Naive thymus-derived CD8-positive, alpha-beta T cell (primary cell): ENCODE measurements around the gene ATP8A2. TPM values are rescaled to one million over a fixed set of nuclear protein-coding genes. Genes with fewer than 3 reads are reported as not detected.

Experiments
- ATAC-seq, 2 donors: fragments of 150-1000 bp; cut with Tn5 transposase in 1 of 2; sonication (Bioruptor Pico), chemical (Tn5 transposase) in 1 of 2; 1 replicate in 1 of 2; 2 replicates in 1 of 2; pipeline ENCODE4 v1.10.0; 2021; ENCODE audit warnings: mild to moderate bottlenecking in 2 of 2, moderate library complexity in 2 of 2
- POLR2A ChIA-PET: fragments of 350-600 bp; sonication (Branson Sonifier 250); formaldehyde crosslinking; loops from one replicate; lab custom pipeline; 2021; ENCODE audit warnings: antibody characterized with exemption; lab: Charles Lee
- DNase-seq, 10 donors: peaks; one replicate each; pipeline versions ENCODE4 v3.0.0 to v3.0.0-alpha.2; 2020 to 2022
- H3K27ac Mint-ChIP-seq, 10 donors: one replicate each; pipeline ENCODE4 v1.8.0; 2020 to 2022; ENCODE audit warnings: mild to moderate bottlenecking in 10 of 10, mixed read lengths in 10 of 10, moderate library complexity in 4 of 10, inconsistent platforms in 1 of 10
- H3K27me3 Mint-ChIP-seq, 5 donors: one replicate each; pipeline ENCODE4 v1.8.0; 2021 to 2022; ENCODE audit warnings: mixed read lengths in 5 of 5
- H3K36me3 Mint-ChIP-seq, 3 donors: one replicate each; pipeline ENCODE4 v1.8.0; 2020 to 2022; ENCODE audit warnings: mixed read lengths in 3 of 3, mild to moderate bottlenecking in 2 of 3, inconsistent platforms in 1 of 3
- H3K4me1 Mint-ChIP-seq, 4 donors: one replicate each; pipeline ENCODE4 v1.8.0; 2021 to 2022; ENCODE audit warnings: mixed read lengths in 4 of 4
- H3K4me3 Mint-ChIP-seq, 10 donors: one replicate each; pipeline ENCODE4 v1.8.0; 2020 to 2022; ENCODE audit warnings: mild to moderate bottlenecking in 10 of 10, mixed read lengths in 10 of 10, moderate library complexity in 6 of 10, inconsistent platforms in 1 of 10
- H3K9me3 Mint-ChIP-seq, 9 donors: one replicate each; pipeline ENCODE4 v1.8.0; 2020 to 2022; ENCODE audit warnings: mixed read lengths in 9 of 9, mild to moderate bottlenecking in 3 of 9, inconsistent platforms in 1 of 9, moderate library complexity in 1 of 9
- polyA plus RNA-seq, 3 donors: library from polyadenylated mRNA; unstranded; fragments of 300-500 nt; fragmentation: Illumina TruSeq; gene quantifications; one replicate each; pipeline ENCODE4 v1.2.3, GENCODE V29; 2021
- total RNA-seq, 8 experiments: library from RNA in 2 of 8; stranded (reverse) in 2 of 8; gene quantifications; one replicate each; pipeline ENCODE4 v1.2.3 and lab custom pipeline; 2021 to 2026

Gene ATP8A2
- total and polyA plus RNA-seq, 5 experiments from 2014 or later = 0.69 to 3.8 (median 2.9) TPM

- H3K4me3 Mint-ChIP-seq = no peak overlapping the region
- H3K9me3 Mint-ChIP-seq = peaks cover 0 to 24% (median 9%) of the 10 kb centered on the region in 9 donors
- ATAC-seq (no peak), DNase-seq (no peak)
- POLR2A ChIA-PET = no interaction called here
- peaks cover 0 to 11% (median 0%) of the 10 kb centered on the region in 3 donors for H3K36me3 Mint-ChIP-seq
- no peaks in the 10 kb centered on the region for H3K4me1 Mint-ChIP-seq
- peaks cover 0 to 8% (median 0%) of the 10 kb centered on the region in 5 donors for H3K27me3 Mint-ChIP-seq
- H3K27ac Mint-ChIP-seq = no peak overlapping the region
These were observed 253.6 kb downstream of the ATP8A2 start for GRCh38 chr13:25625414-25625813.

- peaks cover 0 to 11% (median 0%) of the 10 kb centered on the region in 3 donors for H3K36me3 Mint-ChIP-seq
- H3K4me1 Mint-ChIP-seq = no peaks in the 10 kb centered on the region
- H3K27ac Mint-ChIP-seq = no peak overlapping the region
- DNase-seq (no peak), ATAC-seq (no peak)
- H3K9me3 Mint-ChIP-seq = peaks cover 0 to 24% (median 9%) of the 10 kb centered on the region in 9 donors
- POLR2A ChIA-PET = no interaction called here
- no peak overlapping the region for H3K4me3 Mint-ChIP-seq
- H3K27me3 Mint-ChIP-seq = peaks cover 6 to 21% (median 12%) of the 10 kb centered on the region in 5 donors
These were observed 258.6 kb downstream of the ATP8A2 start for GRCh38 chr13:25630329-25630900.

- H3K9me3 Mint-ChIP-seq = peaks cover 0 to 15% (median under 1%) of the 10 kb centered on the region in 9 donors
- POLR2A ChIA-PET = no interaction called here
- DNase-seq = no peak
- peaks cover 11 to 33% (median 16%) of the 10 kb centered on the region in 5 donors for H3K27me3 Mint-ChIP-seq
- no peak for ATAC-seq
- no peaks in the 10 kb centered on the region for H3K4me1 Mint-ChIP-seq
- H3K4me3 Mint-ChIP-seq = no peak overlapping the region
- peaks cover 0 to 3% (median 0%) of the 10 kb centered on the region in 3 donors for H3K36me3 Mint-ChIP-seq
- no peak overlapping the region for H3K27ac Mint-ChIP-seq
These were observed 260.6 kb downstream of the ATP8A2 start for GRCh38 chr13:25632166-25632888.

- H3K27ac Mint-ChIP-seq = no peak overlapping the region
- H3K36me3 Mint-ChIP-seq = peaks cover 0 to 3% (median 0%) of the 10 kb centered on the region in 3 donors
- H3K4me3 Mint-ChIP-seq = no peak overlapping the region
- ATAC-seq (no peak), DNase-seq (no peak)
- POLR2A ChIA-PET = no interaction called here
- peaks cover 11 to 36% (median 16%) of the 10 kb centered on the region in 5 donors for H3K27me3 Mint-ChIP-seq
- H3K4me1 Mint-ChIP-seq = no peaks in the 10 kb centered on the region
- H3K9me3 Mint-ChIP-seq = peaks cover 0 to 8% (median 0%) of the 10 kb centered on the region in 9 donors
These were observed 261.3 kb downstream of the ATP8A2 start for GRCh38 chr13:25633093-25633492.

- POLR2A ChIA-PET = no interaction called here
- no peak for ATAC-seq
These were observed 273.9 kb downstream of the ATP8A2 start for GRCh38 chr13:25645681-25646080.

GRCh38 chr13:25649001-25649633 lies 277.3 kb downstream of the ATP8A2 start:
- POLR2A ChIA-PET = no interaction called here
- H3K36me3 Mint-ChIP-seq = peaks cover 0 to 24% (median 7%) of the 10 kb centered on the region in 3 donors
- DNase-seq (no peak), ATAC-seq (no peak)
- no peak overlapping the region for H3K27ac Mint-ChIP-seq
- H3K4me3 Mint-ChIP-seq = no peak overlapping the region
- H3K4me1 Mint-ChIP-seq = peaks cover 0 to 2% (median 0%) of the 10 kb centered on the region in 4 donors
- peaks cover 4 to 27% (median 18%) of the 10 kb centered on the region in 9 donors for H3K9me3 Mint-ChIP-seq
- H3K27me3 Mint-ChIP-seq = peaks cover 5 to 17% (median 11%) of the 10 kb centered on the region in 5 donors

More at GRCh38 chr13:25645681-25646080, 273.9 kb downstream of the ATP8A2 start:
- H3K4me1 Mint-ChIP-seq = no peaks in the 10 kb centered on the region
- peaks cover 0 to 3% (median 0%) of the 10 kb centered on the region in 5 donors for H3K27me3 Mint-ChIP-seq
- H3K27ac Mint-ChIP-seq = no peak overlapping the region
- H3K36me3 Mint-ChIP-seq = peaks cover 0 to 24% (median 7%) of the 10 kb centered on the region in 3 donors
- H3K9me3 Mint-ChIP-seq = peaks cover 6 to 44% (median 18%) of the 10 kb centered on the region in 9 donors
- no peak overlapping the region for H3K4me3 Mint-ChIP-seq
- DNase-seq = no peak

- Mint-ChIP-seq H3K27me3 (peaks cover 2 to 17% (median 9%) of the 10 kb centered on the region in 5 donors), H3K27ac (no peak overlapping the region), H3K36me3 (peaks cover 0 to 18% (median 4%) of the 10 kb centered on the region in 3 donors), H3K4me1 (peaks cover 0 to 2% (median 0%) of the 10 kb centered on the region in 4 donors), H3K9me3 (peaks cover 0 to 15% (median 8%) of the 10 kb centered on the region in 9 donors), H3K4me3 (no peak overlapping the region)
- no peak for DNase-seq
- POLR2A ChIA-PET = no interaction called here
- ATAC-seq = no peak
These were observed 281.0 kb downstream of the ATP8A2 start for GRCh38 chr13:25652764-25653163.

- Mint-ChIP-seq H3K4me1 (peaks cover 0 to 2% (median 0%) of the 10 kb centered on the region in 4 donors), H3K9me3 (peaks cover 0 to 3% (median 0%) of the 10 kb centered on the region in 9 donors), H3K27ac (no peak overlapping the region), H3K27me3 (peaks cover 2 to 17% (median 9%) of the 10 kb centered on the region in 5 donors), H3K4me3 (no peak overlapping the region), H3K36me3 (peaks cover 0 to 3% (median 0%) of the 10 kb centered on the region in 3 donors)
- DNase-seq = no peak
- POLR2A ChIA-PET = no interaction called here
- ATAC-seq = no peak
These were observed 282.5 kb downstream of the ATP8A2 start for GRCh38 chr13:25654322-25654721.

- no peak overlapping the region for H3K27ac Mint-ChIP-seq
- ATAC-seq (no peak), DNase-seq (no peak)
- H3K4me1 Mint-ChIP-seq = peaks cover 0 to 2% (median 0%) of the 10 kb centered on the region in 4 donors
- POLR2A ChIA-PET = no interaction called here
- no peak overlapping the region for H3K4me3 Mint-ChIP-seq
- H3K27me3 Mint-ChIP-seq = peaks cover 2 to 17% (median 9%) of the 10 kb centered on the region in 5 donors
- H3K36me3 Mint-ChIP-seq = no peaks in the 10 kb centered on the region
- no peaks in the 10 kb centered on the region for H3K9me3 Mint-ChIP-seq
These were observed 285.4 kb downstream of the ATP8A2 start for GRCh38 chr13:25657157-25657556.

GRCh38 chr13:25659091-25659795 lies 287.5 kb downstream of the ATP8A2 start:
- Mint-ChIP-seq H3K4me3 (no peak overlapping the region), H3K9me3 (no peaks in the 10 kb centered on the region), H3K27ac (no peak overlapping the region), H3K36me3 (no peaks in the 10 kb centered on the region), H3K4me1 (no peaks in the 10 kb centered on the region), H3K27me3 (peaks cover 0 to 2% (median 0%) of the 10 kb centered on the region in 5 donors)
- DNase-seq = no peak
- POLR2A ChIA-PET = interaction anchor here (0.5 kb wide), 1 partner anchor 13 kb away, joined by 7 read pairs; no protein-coding TSS in a partner anchor
- ATAC-seq = no peak

- Mint-ChIP-seq H3K27ac (no peak overlapping the region), H3K9me3 (no peaks in the 10 kb centered on the region), H3K27me3 (peaks cover 0 to 2% (median 0%) of the 10 kb centered on the region in 5 donors), H3K4me3 (no peak overlapping the region), H3K4me1 (no peaks in the 10 kb centered on the region), H3K36me3 (no peaks in the 10 kb centered on the region)
- DNase-seq = no peak
- ATAC-seq = no peak
- POLR2A ChIA-PET = interaction anchor here (0.6 kb wide), 1 partner anchor 907 kb away, joined by 3 read pairs; no protein-coding TSS in a partner anchor
These were observed 289.2 kb downstream of the ATP8A2 start for GRCh38 chr13:25660996-25661395.

- Mint-ChIP-seq H3K4me3 (no peak overlapping the region), H3K4me1 (no peaks in the 10 kb centered on the region), H3K27me3 (peaks cover 0 to 2% (median 0%) of the 10 kb centered on the region in 5 donors), H3K27ac (no peak overlapping the region), H3K36me3 (no peaks in the 10 kb centered on the region), H3K9me3 (no peaks in the 10 kb centered on the region)
- DNase-seq (no peak), ATAC-seq (no peak)
- POLR2A ChIA-PET = no interaction called here
These were observed 290.7 kb downstream of the ATP8A2 start for GRCh38 chr13:25662516-25662915.
